ENCODE measurements around the gene DLG2. TPM values are rescaled to one million over a fixed set of nuclear protein-coding genes. Genes with fewer than 3 reads are reported as not detected.

Gene DLG2
- total RNA-seq, 1 donor from 2014 or later = 5.9 TPM

- H3K27ac Mint-ChIP-seq = no peak overlapping the region
- no peak for TF ChIP-seq CTCF (conservative IDR thresholded peaks at IDR 0.05)
- no peaks in the 10 kb centered on the region for H3K4me1 Mint-ChIP-seq (ENCODE audit: unreplicated experiment)
- no peak overlapping the region for H3K4me3 Mint-ChIP-seq
- no peaks in the 10 kb centered on the region for H3K9me3 Mint-ChIP-seq
- no peak for DNase-seq (ENCODE audit: extremely low spot score, unreplicated experiment)
- no peaks in the 10 kb centered on the region for H3K27me3 Mint-ChIP-seq
- no peaks in the 10 kb centered on the region for H3K36me3 Mint-ChIP-seq
These were observed 141.2 kb downstream of the DLG2 start for GRCh38 chr11:85485902-85486301.

- TF ChIP-seq CTCF (conservative IDR thresholded peaks at IDR 0.05) = no peak
- H3K36me3 Mint-ChIP-seq = no peaks in the 10 kb centered on the region
- DNase-seq (ENCODE audit: extremely low spot score, unreplicated experiment) = no peak
- no peaks in the 10 kb centered on the region for H3K9me3 Mint-ChIP-seq
- no peak overlapping the region for H3K27ac Mint-ChIP-seq
- no peak overlapping the region for H3K4me3 Mint-ChIP-seq
- no peaks in the 10 kb centered on the region for H3K27me3 Mint-ChIP-seq
- H3K4me1 Mint-ChIP-seq (ENCODE audit: unreplicated experiment) = no peaks in the 10 kb centered on the region
These were observed 143.3 kb downstream of the DLG2 start for GRCh38 chr11:85483861-85484260.

- Mint-ChIP-seq H3K27ac (no peak overlapping the region), H3K9me3 (no peaks in the 10 kb centered on the region), H3K4me1 (ENCODE audit: unreplicated experiment) (no peaks in the 10 kb centered on the region), H3K27me3 (no peaks in the 10 kb centered on the region), H3K4me3 (no peak overlapping the region), H3K36me3 (no peaks in the 10 kb centered on the region)
- no peak for TF ChIP-seq CTCF (conservative IDR thresholded peaks at IDR 0.05)
- no peak for DNase-seq (ENCODE audit: extremely low spot score, unreplicated experiment)
These were observed 145.3 kb downstream of the DLG2 start for GRCh38 chr11:85481862-85482261.

GRCh38 chr11:85475660-85476517 lies 151.3 kb downstream of the DLG2 start:
- TF ChIP-seq CTCF (conservative IDR thresholded peaks at IDR 0.05) = no peak
- no peak overlapping the region for H3K27ac Mint-ChIP-seq
- DNase-seq (ENCODE audit: extremely low spot score, unreplicated experiment) = no peak
- H3K36me3 Mint-ChIP-seq = no peaks in the 10 kb centered on the region
- H3K4me3 Mint-ChIP-seq = no peak overlapping the region
- no peaks in the 10 kb centered on the region for H3K27me3 Mint-ChIP-seq
- no peaks in the 10 kb centered on the region for H3K9me3 Mint-ChIP-seq
- H3K4me1 Mint-ChIP-seq (ENCODE audit: unreplicated experiment) = no peaks in the 10 kb centered on the region

GRCh38 chr11:85472953-85473352 lies 154.2 kb downstream of the DLG2 start:
- H3K27ac Mint-ChIP-seq = no peak overlapping the region
- H3K27me3 Mint-ChIP-seq = no peaks in the 10 kb centered on the region
- H3K4me3 Mint-ChIP-seq = no peak overlapping the region
- DNase-seq (ENCODE audit: extremely low spot score, unreplicated experiment) = no peak
- no peaks in the 10 kb centered on the region for H3K36me3 Mint-ChIP-seq
- no peaks in the 10 kb centered on the region for H3K4me1 Mint-ChIP-seq (ENCODE audit: unreplicated experiment)
- H3K9me3 Mint-ChIP-seq = no peaks in the 10 kb centered on the region
- TF ChIP-seq CTCF (conservative IDR thresholded peaks at IDR 0.05) = no peak
